K562 (cell line): Measurements from ENCODE around the gene BCL2L13. TPM values are rescaled to one million over a fixed set of nuclear protein-coding genes. Genes with fewer than 3 reads are reported as not detected.

Experiments
- ARID2 ChIP-seq: fragments of 450-650 bp; IDR thresholded peaks from 2 replicates; pipeline ENCODE4 v1.6.1; 2017; ENCODE audit warnings: antibody characterized with exemption, mild to moderate bottlenecking
- ATF7 ChIP-seq: fragments of 450-650 bp; IDR thresholded peaks from 2 replicates; pipeline ENCODE4 v1.7.1; 2014; ENCODE audit warnings: mild to moderate bottlenecking, moderate library complexity
- EHMT2 ChIP-seq: fragments of 450-650 bp; IDR thresholded peaks from 2 replicates; pipeline ENCODE4 v1.6.1; 2018; ENCODE audit warnings: antibody characterized with exemption
- ETV5 ChIP-seq: sonication (generic); formaldehyde crosslinking; IDR thresholded peaks from 2 replicates; pipeline ENCODE4 v1.4.0; 2020; ENCODE audit warnings: low read depth, mild to moderate bottlenecking, missing genetic modification reagents
- FOXA3 ChIP-seq, 2 experiments: fragments of 450-650 bp in 1 of 2; sonication (generic) in 1 of 2; formaldehyde crosslinking; IDR thresholded peaks in 1 of 2; conservative IDR thresholded peaks in 1 of 2; 2 replicates each; pipeline versions ENCODE4 v1.4.0 to v1.8.0; 2020 to 2022; ENCODE audit warnings: mild to moderate bottlenecking in 2 of 2, missing genetic modification reagents in 1 of 2
- FOXM1 ChIP-seq, 2 experiments: fragments of 450-650 bp in 1 of 2; sonication (generic) in 1 of 2; formaldehyde crosslinking in 1 of 2; IDR thresholded peaks; 2 replicates each; pipeline versions ENCODE4 v1.6.1 to v1.9.0; 2017 to 2022; ENCODE audit warnings: low read depth in 2 of 2, mild to moderate bottlenecking in 2 of 2, missing genetic modification reagents in 1 of 2, moderate library complexity in 1 of 2
- FOXP1 ChIP-seq: sonication (generic); formaldehyde crosslinking; IDR thresholded peaks from 2 replicates; pipeline ENCODE4 v1.8.0; 2022; ENCODE audit warnings: mild to moderate bottlenecking, missing genetic modification reagents
- KDM1A ChIP-seq, 2 experiments: fragments of 450-650 bp; IDR thresholded peaks; 2 replicates each; pipeline ENCODE4 v1.6.1; 2016; ENCODE audit warnings: mild to moderate bottlenecking in 2 of 2
- MBD1 ChIP-seq: fragments of 250-450 bp; sonication (Bioruptor Pico); IDR thresholded peaks from 2 replicates; pipeline ENCODE4 v1.8.0; 2022; ENCODE audit warnings: inconsistent platforms
- MXI1 ChIP-seq: IDR thresholded peaks from 2 replicates; pipeline ENCODE4 v1.6.1; 2011; ENCODE audit warnings: low read depth, mild to moderate bottlenecking, improper control_type of control experiment, low read length
- NCOA1 ChIP-seq: fragments of 450-650 bp; IDR thresholded peaks from 2 replicates; pipeline ENCODE4 v1.6.1; 2016; ENCODE audit warnings: low read depth
- NELFE ChIP-seq: IDR thresholded peaks from 2 replicates; pipeline ENCODE4 v1.6.1; 2011; ENCODE audit warnings: mild to moderate bottlenecking; ENCODE audit not compliant: insufficient read depth, insufficient read length
- PCBP2 ChIP-seq: fragments of 200-400 bp; formaldehyde crosslinking; IDR thresholded peaks from 2 replicates; pipeline ENCODE4 v1.6.1; 2018; ENCODE audit warnings: low read length, low read depth, mild to moderate bottlenecking, moderate library complexity; ENCODE audit not compliant: poor library complexity, severe bottlenecking
- RREB1 ChIP-seq: fragments of 250-450 bp; sonication (Bioruptor Pico); IDR thresholded peaks from 2 replicates; pipeline ENCODE4 v1.4.0; 2020
- SRF ChIP-seq, 2 experiments: fragments of 250-450, 450-650 bp in 1 of 2; sonication (Bioruptor Pico) in 1 of 2; sonication (generic) in 1 of 2; formaldehyde crosslinking; IDR thresholded peaks; 2 replicates each; pipeline versions ENCODE4 v1.5.0 to v1.5.1; 2020 to 2022; ENCODE audit warnings: mild to moderate bottlenecking in 1 of 2, missing genetic modification reagents in 1 of 2
- ZBTB34 ChIP-seq: fragments of 250-450 bp; sonication (Bioruptor Pico); IDR thresholded peaks from 2 replicates; pipeline ENCODE4 v1.8.0; 2021; ENCODE audit warnings: mild to moderate bottlenecking, moderate library complexity
- ZNF121 ChIP-seq: sonication (generic); formaldehyde crosslinking; conservative IDR thresholded peaks from 2 replicates; pipeline ENCODE4 v1.8.0; 2022; ENCODE audit warnings: missing genetic modification reagents
- polyA plus RNA-seq, 8 experiments: library from polyadenylated mRNA; depleted of rRNA in 4 of 8; stranded (reverse) in 5 of 8; unstranded in 3 of 8; fragments of >200 nt; fragmentation: Nextera tagmentation in 2 of 8; fragmentation: Illumina TruSeq in 1 of 8; extraction: Ambion mirVana in 2 of 8; extraction: Trizol in 1 of 8; gene quantifications; 2 replicates each; pipeline versions ENCODE4 v1.2.1 to v1.2.3, GENCODE V29; 2011 to 2014; ENCODE audit warnings: inconsistent platforms in 1 of 8, missing spikeins in 1 of 8
- total RNA-seq, 7 experiments: library from RNA; depleted of rRNA in 6 of 7; stranded (reverse); fragments of >200 nt in 6 of 7; fragmentation: Illumina TruSeq in 2 of 7; extraction: Trizol in 2 of 7; gene quantifications; 2 replicates each; pipeline versions ENCODE4 v1.2.1 to v1.2.3, GENCODE V29; 2011 to 2021; ENCODE audit warnings: low replicate concordance in 1 of 7

Gene BCL2L13
- total and polyA plus RNA-seq, 9 of the 15 experiments (the other 6 are each of a cell fraction or from before 2014, with no cell fraction given): 41.5 to 63.4 (median 56.5) TPM

- TF ChIP-seq NCOA1 (no peak), ATF7 (no peak), ZNF121 (0 out of 2 replicates have a peak, but pooled peaks have one; percentile 21), MXI1 (no peak), KDM1A (IDR thresholded peaks at IDR 0.05) (no peak), MBD1 (CRISPR knock-in tag) (no peak), RREB1 (no peak), FOXM1 (IDR thresholded peaks at IDR 0.05; ENCODE audit: low read depth) (no peak), FOXM1 (CRISPR knock-in tag; IDR thresholded peaks at IDR 0.05; ENCODE audit: low read depth) (no peak), EHMT2 (no peak), NELFE (no peak), FOXA3 (CRISPR knock-in tag; conservative IDR thresholded peaks at IDR 0.05 in 1 of 2, IDR thresholded peaks at IDR 0.05 in 1 of 2) (peak in 1 of 2 experiments; percentile 59; a peak in 1 of 4 replicates), ZBTB34 (CRISPR knock-in tag) (no peak), SRF (CRISPR knock-in tag; IDR thresholded peaks at IDR 0.05) (no peak), ARID2 (no peak), FOXP1 (CRISPR knock-in tag) (peak; percentile 62; the same call in 1 of the 2 replicates), ETV5 (CRISPR knock-in tag) (peak; percentile 27; the same call in 1 of the 2 replicates), PCBP2 (no peak)
These were observed 10.6 kb upstream of the BCL2L13 start (continued) for GRCh38 chr22:17627961-17628405.
